NAMALWA (cell line): Measurements from ENCODE around the gene CDK14.

Experiments used
- DNase-seq: peaks from one replicate; pipeline ENCODE4 v3.0.0-alpha.2; 2015; ENCODE audit warnings: low spot score

Gene CDK14

DNA sequence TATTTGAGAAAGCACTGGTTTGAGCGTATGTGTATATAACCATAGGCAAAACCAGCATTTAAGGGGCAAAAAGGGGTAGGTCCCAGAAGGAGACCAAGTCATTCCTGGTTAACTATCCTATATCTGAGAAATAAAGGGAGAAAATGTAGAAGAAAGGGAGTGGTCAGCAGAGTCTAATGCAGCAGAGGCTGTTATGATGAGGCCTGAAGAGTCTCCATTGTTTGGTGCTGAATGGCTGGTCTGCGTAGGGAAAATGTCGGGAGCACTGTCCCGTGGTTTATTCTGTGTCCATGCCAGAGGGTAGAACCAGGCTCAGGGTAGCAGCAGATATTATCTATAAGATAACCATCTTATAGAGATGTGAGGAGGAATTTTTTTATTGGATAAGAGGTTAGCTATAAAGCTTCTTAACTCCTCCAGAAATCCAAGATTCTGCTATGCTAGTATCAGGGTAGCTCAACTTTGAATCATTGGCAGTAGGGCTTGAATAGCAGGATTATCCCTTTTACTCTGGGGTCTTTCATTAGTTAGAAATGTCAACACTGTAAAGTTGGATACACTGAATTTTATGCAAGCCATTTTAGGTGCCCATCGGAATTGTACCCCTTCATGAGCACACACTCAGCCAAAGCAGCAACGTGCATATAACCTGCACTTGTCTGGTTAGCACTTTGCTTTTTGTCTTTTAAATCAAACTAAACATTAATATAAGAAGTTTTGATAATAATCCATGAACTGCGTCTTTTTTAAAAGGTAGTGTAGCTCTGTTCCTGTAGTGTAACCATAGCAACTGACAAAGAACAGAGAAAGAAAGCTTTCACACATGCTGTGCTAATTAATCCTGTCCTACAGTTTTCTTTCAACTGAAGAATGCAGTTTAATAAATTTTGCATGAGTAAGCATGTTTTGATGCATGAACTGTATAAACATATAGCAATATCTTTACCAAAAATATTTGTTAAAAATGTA is 356.1 kb downstream of the CDK14 start:
- no peak for DNase-seq

GRCh38 chr7:90955641-90956207 is 359.6 kb downstream of the CDK14 start:
- DNase-seq, result no peak

DNA sequence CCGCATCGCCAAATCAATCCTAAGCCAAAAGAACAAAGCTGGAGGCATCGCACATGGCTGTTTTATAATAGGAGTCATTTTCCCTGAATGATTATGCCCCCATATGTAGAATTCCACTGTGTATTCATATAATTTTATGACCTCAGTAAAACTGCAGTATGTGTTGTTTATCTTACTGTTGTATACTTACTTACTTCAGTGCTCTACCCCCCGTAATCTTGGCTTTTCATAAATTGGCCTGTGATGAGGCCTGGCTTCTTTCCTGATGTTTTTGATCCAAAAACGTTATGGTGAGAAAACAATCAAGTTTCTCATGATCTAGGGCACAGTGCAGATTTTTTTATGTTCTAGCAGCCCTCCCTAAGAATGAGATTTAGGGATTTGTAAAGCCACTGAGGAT is 361.8 kb downstream of the CDK14 start:
- DNase-seq, result no peak

- no peak for DNase-seq
Observed at GRCh38 chr7:90958647-90959046, 362.5 kb downstream of the CDK14 start.

DNA sequence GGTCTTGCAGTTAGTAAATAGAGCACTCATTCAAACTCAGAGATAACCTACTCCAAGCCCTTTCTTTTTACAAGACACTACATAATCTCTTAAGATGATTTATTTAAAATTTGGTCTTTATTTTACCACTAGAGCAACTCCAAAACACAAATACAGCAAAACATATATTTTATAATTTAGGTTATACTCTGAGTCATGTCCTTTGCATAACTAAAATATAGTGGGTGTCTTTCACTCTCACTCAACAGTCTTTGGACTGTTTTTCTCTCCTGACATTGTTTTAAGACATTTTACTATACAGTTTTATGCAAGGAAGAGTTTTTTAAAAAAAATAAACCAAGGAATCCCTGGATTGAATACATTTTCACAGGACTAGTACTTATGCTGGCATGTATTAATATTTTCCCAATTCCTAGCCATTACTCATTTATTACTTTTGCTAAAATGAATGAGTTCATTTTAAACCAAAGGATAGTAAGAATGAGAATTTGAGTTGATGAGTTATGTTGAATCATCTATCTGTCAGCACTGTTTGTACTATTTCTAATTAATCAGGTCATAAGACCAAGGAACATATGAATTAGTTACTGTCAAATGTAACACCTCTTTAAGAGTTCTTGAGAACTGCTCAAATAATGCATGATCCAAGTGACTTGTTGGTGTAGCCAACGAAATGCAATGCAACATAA is 365.1 kb downstream of the CDK14 start:
- DNase-seq, result no peak

GRCh38 chr7:90965211-90965610 is 369.1 kb downstream of the CDK14 start:
- DNase-seq, result no peak

DNA sequence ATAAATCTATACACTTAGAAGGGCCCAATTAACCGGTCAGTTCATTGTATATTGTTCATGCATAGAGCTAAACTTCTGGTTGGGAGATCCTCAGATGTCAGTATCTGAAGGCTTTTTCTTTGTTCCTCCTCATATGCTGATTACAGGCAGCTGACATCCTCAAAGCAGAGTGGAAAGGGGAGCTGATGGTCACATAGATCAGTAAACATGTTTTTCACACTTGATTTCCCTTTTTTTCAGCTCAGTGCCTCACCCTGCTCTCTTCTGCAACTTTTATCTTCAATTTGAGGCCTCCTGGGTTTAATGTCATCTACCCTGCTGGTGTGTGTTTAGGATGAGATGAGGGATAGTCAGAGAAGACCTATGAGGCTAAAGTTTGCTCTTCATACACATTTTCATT is 370.2 kb downstream of the CDK14 start:
- DNase-seq, result no peak

- no peak for DNase-seq
Observed at GRCh38 chr7:90968871-90969270, 372.8 kb downstream of the CDK14 start.

DNA sequence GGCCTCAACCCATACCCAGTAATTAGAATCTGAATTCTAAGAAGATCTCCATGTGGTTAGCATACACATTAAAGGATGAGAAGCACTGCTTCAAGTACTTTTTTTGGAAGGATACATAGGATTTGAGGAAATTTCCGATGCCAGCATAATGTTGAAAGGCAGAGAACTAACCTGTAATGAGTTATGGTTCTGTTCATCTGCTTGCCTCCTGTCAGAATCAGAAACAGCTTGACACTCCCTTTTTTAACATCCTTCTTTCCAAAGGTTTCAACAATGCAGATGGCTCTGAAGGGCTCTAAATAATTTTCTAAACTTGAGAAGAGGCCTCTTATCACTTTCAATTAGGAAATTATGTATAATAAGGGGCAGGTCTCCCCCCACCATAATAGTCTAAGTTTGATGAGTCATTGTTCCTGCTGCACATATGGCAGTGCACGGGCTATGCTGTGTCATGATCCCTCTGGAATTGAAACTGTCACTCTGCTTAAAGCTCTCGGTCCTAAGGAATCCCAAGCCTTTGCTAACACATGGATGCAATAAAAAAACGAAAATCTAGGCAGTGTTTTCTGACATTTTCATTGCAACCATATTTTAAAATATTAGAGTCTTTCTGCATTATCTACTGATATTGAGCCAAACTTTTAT is 376.9 kb downstream of the CDK14 start:
- DNase-seq, result no peak

GRCh38 chr7:90977056-90977455 is 380.9 kb downstream of the CDK14 start:
- no peak for DNase-seq

DNA sequence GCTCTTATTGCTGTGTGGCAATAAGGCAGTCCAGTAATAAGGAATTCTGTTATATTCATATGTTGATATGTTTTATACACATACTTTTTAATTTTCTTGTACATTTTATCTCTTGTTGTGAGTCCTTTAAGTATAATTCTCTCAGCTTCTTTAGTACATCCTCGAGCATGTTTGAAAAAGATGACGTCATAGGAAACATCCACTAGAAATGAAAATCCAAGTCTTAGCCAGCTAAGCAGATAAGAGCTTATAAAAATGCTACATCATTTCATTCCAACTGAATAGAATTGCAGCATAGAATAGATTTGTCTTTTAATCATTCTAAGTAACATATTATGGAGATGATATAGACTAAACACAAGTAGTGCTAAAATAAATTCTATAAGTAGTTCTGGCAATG is 384.4 kb downstream of the CDK14 start:
- DNase-seq, result no peak

- DNase-seq, result no peak
Observed at GRCh38 chr7:90982228-90982627, 386.1 kb downstream of the CDK14 start.

GRCh38 chr7:90984692-90985091 is 388.6 kb downstream of the CDK14 start:
- no peak for DNase-seq

DNA sequence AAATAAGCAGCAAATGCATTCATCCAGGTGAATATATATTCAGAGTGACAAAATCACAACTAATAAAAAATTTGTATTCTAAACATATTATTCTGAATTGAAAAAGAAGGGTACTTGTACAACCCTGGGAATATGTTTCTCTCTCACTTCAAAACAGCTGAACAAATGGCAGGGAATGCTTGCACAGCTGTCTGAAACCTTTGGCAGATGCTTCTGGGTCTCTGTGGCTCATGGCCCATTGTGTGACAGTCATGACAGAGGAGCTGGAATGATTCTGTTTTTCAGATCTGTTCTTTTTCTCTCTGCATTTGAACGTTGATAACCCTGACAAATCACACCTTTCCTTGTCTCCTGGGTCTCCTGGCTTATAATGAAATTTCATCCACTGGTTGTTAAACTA is 392.4 kb downstream of the CDK14 start:
- no peak for DNase-seq

GRCh38 chr7:90988996-90989765 is 393.1 kb downstream of the CDK14 start:
- DNase-seq, result no peak

- no peak for DNase-seq
Observed at GRCh38 chr7:90994121-90994520, 398.0 kb downstream of the CDK14 start.

DNA sequence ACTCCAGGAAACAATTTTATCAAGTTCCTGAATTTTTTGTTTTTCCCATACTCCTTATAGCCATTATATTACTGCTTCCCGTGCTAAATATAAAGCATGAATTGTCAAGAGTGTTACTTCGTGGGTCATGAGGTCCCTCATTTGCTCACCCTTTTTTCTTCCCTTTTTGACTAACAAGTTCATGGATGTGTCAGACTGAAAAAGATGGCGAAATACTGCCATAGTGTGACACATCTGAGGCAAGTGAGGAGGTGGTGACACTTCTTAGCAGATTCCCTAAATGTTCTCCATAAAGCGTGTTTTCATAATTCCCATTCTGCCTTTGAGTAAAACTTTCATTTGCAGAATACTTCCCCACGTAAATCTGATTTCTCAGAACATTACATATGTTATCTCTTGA is 398.5 kb downstream of the CDK14 start:
- no peak for DNase-seq

DNA sequence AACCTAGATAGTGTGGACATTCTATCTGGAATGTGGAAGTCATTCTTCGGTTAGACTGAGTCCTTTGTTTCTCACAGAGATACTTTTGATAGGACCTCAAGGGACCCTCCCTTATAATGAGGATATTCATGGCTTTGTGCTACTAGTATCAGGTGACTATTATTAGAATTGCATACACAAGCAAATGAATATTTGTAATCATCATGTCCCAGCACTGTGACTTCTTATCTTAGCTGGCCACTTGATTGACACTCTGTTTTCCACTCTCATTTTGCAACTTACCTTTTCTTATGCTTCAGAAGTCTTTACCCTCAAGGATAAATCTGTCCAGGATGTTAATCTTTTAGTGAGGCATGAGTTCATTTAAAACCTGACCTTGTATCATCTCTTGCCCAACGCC is 399.9 kb downstream of the CDK14 start:
- no peak for DNase-seq

DNA sequence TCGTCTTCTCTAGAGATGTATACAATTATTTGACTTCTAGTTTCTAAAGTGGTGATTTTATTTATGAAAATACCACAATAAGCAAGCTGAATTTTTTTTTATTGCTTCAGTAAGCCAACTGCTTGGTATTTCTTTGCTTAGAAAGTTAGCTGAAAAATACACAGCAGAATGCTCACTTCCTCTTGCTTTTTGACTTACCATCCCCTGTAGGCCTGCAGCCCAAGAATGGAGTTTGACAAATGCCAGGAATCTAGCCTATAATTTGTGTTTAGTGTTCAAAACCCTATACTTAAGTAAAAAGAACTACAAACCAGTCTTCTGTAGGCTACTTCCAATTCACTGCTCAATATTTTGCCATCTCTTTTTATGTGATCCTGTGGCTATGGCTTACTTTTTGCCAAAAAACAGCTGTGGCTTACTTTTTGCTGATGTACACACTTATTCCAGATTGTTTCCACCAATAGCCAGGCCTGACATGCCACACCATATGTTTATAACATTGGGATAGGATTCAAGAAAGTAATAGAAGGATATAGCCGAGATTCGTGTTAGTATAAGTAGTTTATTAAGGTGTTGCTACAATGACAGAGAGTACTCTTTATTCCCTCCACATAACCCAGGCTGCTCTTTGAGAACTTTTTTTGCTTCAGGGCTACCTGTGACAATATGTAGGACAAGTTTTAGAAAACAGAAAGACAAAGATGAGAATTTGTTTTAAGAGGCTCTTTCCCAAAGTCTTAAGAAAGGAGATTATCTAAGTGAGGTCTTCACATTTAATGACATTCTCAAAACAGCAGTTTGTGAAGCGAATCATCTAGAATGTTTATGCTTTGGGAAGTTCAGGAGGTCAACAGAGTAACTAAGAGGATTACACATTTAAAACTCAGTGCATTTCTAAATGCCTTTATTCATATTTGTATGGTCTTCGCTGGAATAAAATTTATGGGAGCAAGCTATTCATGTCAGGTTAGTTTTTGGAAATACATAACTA is 404.2 kb downstream of the CDK14 start:
- DNase-seq, result no peak

GRCh38 chr7:91005024-91005423 is 408.9 kb downstream of the CDK14 start:
- no peak for DNase-seq

DNA sequence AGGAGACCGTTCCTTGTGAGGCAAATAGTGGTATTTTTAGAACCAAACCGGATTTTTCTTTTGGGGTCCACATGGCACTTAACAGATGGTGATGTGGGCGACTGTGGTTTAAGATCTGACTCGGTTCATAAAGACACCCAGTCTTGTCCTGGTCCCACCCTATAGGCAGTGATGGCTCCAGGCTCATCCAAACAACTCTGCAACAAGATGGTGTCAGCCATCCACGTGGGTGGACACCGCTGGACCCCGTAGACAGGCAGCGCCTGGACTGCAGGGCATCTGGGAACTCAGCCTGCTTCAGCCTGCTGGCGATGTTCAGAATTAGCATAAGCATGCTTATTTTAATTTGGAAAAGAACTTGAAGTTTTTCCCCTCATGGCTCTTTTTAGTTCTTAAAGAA is 409.7 kb downstream of the CDK14 start:
- DNase-seq, result no peak
